ENCODE measurements around the gene LRRC56.

Gene LRRC56

GRCh38 chr11:536841-537621, at the start of gene LRRC56:
TSS of gene LRRC56 (plus strand) at chr11:537527. CDS start at chr11:540685, 3,158 bp downstream.
- DNase-seq (ENCODE audit: low read depth in 2 of 2) = peak; percentile 86

GRCh38 chr11:487571-488021, 49.7 kb upstream of the LRRC56 start:
- no peak for DNase-seq (ENCODE audit: low read depth in 2 of 2)

GRCh38 chr11:488062-488461, 49.3 kb upstream of the LRRC56 start:
- DNase-seq (ENCODE audit: low read depth in 2 of 2) = no peak

- DNase-seq (ENCODE audit: low read depth in 2 of 2) = no peak
These were observed 48.7 kb upstream of the LRRC56 start for GRCh38 chr11:488579-488978.

GRCh38 chr11:488992-489391, 48.3 kb upstream of the LRRC56 start:
- no peak for DNase-seq (ENCODE audit: low read depth in 2 of 2)

GRCh38 chr11:489610-490185, 47.6 kb upstream of the LRRC56 start:
- no peak for DNase-seq (ENCODE audit: low read depth in 2 of 2)

GRCh38 chr11:490186-490929, 47.0 kb upstream of the LRRC56 start:
- DNase-seq (ENCODE audit: low read depth in 2 of 2) = no peak

- no peak for DNase-seq (ENCODE audit: low read depth in 2 of 2)
These were observed 46.4 kb upstream of the LRRC56 start for GRCh38 chr11:490930-491260.

- DNase-seq (ENCODE audit: low read depth in 2 of 2) = no peak
These were observed 46.0 kb upstream of the LRRC56 start for GRCh38 chr11:491358-491757.

GRCh38 chr11:492427-493226, 44.7 kb upstream of the LRRC56 start:
- DNase-seq (ENCODE audit: low read depth in 2 of 2) = no peak

- no peak for DNase-seq (ENCODE audit: low read depth in 2 of 2)
These were observed 42.4 kb upstream of the LRRC56 start for GRCh38 chr11:494761-495536.

- DNase-seq (ENCODE audit: low read depth in 2 of 2) = no peak
These were observed 41.8 kb upstream of the LRRC56 start for GRCh38 chr11:495537-495931.

- DNase-seq (ENCODE audit: low read depth in 2 of 2) = no peak
These were observed 40.3 kb upstream of the LRRC56 start for GRCh38 chr11:496834-497564.

- no peak for DNase-seq (ENCODE audit: low read depth in 2 of 2)
These were observed 39.6 kb upstream of the LRRC56 start for GRCh38 chr11:497565-498296.

GRCh38 chr11:498297-499181, 38.8 kb upstream of the LRRC56 start:
- DNase-seq (ENCODE audit: low read depth in 2 of 2) = no peak

- DNase-seq (ENCODE audit: low read depth in 2 of 2) = no peak
These were observed 37.9 kb upstream of the LRRC56 start for GRCh38 chr11:499201-500076.

GRCh38 chr11:501001-501682, 36.2 kb upstream of the LRRC56 start:
- DNase-seq (ENCODE audit: low read depth in 2 of 2) = no peak

Measured in stimulated activated CD8-positive, alpha-beta memory T cell treated with anti-CD3 and anti-CD28 coated beads, Interleukin-2, amount 100 ng/mL, for 1 hour (primary cell).